GM12872 (cell line): Measurements from ENCODE around the gene ETNK2.

ENCODE experiments used
- TF ChIP-seq, protein P1 (sequence below): IDR thresholded peaks from 3 replicates; pipeline ENCODE4 v1.5.1; 2011; ENCODE audit warnings: low read depth, mild to moderate bottlenecking, low read length, moderate library complexity; ENCODE audit not compliant: insufficient read depth

The ETNK2 gene

GRCh38 chr1:204186597-204186996 lies 34.8 kb upstream of the ETNK2 start:
- TF ChIP-seq, protein P1, sequence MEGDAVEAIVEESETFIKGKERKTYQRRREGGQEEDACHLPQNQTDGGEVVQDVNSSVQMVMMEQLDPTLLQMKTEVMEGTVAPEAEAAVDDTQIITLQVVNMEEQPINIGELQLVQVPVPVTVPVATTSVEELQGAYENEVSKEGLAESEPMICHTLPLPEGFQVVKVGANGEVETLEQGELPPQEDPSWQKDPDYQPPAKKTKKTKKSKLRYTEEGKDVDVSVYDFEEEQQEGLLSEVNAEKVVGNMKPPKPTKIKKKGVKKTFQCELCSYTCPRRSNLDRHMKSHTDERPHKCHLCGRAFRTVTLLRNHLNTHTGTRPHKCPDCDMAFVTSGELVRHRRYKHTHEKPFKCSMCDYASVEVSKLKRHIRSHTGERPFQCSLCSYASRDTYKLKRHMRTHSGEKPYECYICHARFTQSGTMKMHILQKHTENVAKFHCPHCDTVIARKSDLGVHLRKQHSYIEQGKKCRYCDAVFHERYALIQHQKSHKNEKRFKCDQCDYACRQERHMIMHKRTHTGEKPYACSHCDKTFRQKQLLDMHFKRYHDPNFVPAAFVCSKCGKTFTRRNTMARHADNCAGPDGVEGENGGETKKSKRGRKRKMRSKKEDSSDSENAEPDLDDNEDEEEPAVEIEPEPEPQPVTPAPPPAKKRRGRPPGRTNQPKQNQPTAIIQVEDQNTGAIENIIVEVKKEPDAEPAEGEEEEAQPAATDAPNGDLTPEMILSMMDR, result no peak

DNA sequence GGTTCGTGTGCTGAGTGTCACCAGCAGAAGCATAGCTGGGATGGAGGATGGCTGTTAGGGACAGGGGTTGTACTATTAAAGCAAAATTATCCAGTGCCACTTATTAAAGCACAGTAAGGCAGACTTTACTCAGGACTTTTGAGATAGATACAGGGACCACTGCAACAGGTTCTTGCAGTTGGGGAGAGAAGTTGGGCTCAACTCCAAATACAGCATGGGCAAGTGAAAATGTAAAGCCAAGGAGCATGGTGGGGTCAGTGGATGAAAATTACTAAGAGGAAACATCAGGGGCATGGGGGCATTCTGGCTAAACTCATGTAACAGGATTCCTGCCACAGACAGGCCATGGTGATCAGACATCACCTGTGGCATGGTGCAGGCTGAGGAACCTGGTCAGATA lies 29.3 kb upstream of the ETNK2 start:
- TF ChIP-seq, protein P1, result no peak

DNA sequence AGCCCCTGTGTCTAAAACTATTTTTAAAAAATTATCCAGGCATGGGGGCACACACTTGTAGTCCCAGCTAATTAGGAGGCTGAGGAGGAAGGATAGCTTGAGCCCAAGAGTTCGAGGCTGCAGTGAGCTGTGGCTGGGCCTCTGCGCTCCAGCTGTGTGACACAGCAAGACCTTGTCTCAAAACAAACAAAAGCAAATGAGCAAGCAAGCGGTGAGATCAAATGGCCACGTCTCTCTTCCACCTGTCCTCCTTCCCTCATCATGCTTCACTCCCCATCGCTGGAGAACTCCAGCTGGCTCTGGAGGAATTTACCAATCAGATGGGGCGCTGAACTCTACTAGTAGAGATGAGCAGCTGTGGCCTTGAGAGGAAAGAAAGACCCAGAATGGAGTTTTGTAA lies 28.3 kb upstream of the ETNK2 start:
- TF ChIP-seq, protein P1, result no peak

GRCh38 chr1:204178487-204179281 lies 26.8 kb upstream of the ETNK2 start:
- TF ChIP-seq, protein P1, result no peak

DNA sequence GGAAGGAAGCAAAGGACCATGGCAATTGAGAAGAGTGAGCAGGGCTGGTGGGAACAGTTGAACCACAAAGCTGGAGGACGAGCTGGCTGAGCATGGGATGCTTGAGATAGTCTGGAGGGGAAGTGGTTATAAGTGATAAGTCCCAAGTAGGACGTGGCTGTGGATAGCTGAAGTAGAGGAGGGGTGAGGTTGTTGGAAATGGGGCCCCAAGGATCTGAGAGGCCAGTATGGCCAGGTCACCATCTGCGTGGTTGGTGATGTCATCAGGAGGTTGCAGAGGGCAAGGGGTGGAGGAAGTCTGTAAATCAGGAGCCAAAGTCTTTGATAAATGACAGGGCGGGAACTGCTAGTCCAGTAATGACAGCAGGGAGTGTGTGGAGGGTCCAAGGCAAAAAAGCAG lies 25.3 kb upstream of the ETNK2 start:
- TF ChIP-seq, protein P1, result no peak

GRCh38 chr1:204176049-204176448 lies 24.2 kb upstream of the ETNK2 start:
- TF ChIP-seq, protein P1, result no peak

GRCh38 chr1:204174958-204175357 lies 23.1 kb upstream of the ETNK2 start:
- TF ChIP-seq, protein P1, result no peak
